Fibroblast of gingiva (primary cell): ENCODE results near the gene RASGRF1.
"Not testable (repeated sequence)": the region's sequence is repeated elsewhere in the genome, so short reads cannot be mapped to it uniquely, and the experiment has no call there.

Experiments
- DNase-seq: peaks from one replicate; pipeline ENCODE4 v3.0.0-alpha.2; 2011; ENCODE audit warnings: low read depth

The RASGRF1 gene

DNA sequence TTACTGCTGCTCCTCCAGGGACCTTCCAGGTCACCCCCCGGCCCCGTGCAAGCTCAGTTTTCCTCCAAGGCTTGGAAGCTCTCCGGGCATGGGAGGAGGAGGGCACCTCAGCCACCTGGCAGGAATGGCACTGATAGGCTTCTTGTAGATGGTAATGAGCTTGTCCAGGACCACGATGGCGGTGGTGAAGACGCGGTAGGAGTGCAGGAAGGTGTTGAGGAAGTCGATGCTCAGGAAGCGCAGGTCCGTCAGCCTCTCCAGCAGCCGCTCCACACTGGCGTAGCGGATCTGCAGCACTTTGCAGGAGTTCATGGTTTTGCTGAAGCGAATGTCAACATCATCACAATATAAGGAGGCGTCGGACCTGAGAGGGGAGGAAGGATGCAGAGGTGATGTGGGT, 84.5 kb downstream of the RASGRF1 start:
- no peak for DNase-seq

DNA sequence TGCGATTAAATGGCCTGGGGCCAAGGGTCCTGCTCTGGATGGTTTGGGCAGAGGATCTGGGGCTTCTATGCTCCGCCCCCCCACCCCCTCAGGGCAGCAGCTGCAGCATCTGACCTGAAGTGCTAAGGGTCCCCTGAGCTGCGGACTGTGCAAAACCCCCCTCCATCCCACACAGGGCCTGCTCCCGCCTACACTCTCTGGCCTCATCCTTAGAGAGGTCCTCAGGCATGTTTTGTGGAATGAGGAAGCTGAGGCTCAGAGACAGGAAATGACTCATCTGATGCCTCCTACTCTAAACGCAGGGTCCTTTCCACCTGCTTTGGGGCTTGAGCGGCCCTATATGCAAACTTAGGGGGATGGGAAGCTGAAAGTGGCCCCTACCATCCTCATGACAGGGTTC, 86.2 kb downstream of the RASGRF1 start:
- DNase-seq = no peak

- no peak for DNase-seq
These were observed 86.7 kb downstream of the RASGRF1 start for GRCh38 chr15:79003896-79004295.

GRCh38 chr15:79003301-79003700, 87.3 kb downstream of the RASGRF1 start:
- no peak for DNase-seq

- DNase-seq = peak; percentile 36
These were observed 88.0 kb downstream of the RASGRF1 start for GRCh38 chr15:79002581-79002980.

DNA sequence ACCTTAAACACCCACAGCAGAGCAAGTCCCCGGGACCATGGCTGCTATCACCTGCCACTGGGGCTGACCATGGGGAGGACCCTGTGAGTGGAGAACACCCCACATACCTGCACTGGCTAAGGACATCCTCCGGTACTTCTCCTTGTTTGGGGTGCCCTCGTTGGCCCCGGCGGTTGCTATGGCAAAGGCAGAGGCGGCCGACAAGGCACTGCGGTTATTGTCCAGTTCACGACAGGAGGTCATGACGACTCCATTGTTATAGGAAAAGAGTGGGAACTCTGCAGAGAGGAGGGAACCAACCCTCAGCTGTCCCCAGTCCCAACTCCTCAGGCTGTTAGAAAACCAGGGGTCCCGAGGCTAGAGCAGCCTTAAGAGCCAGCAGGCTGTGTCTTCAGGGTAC, 90.9 kb downstream of the RASGRF1 start:
- DNase-seq = no peak

- DNase-seq = no peak
These were observed 92.1 kb downstream of the RASGRF1 start for GRCh38 chr15:78998526-78998925.

GRCh38 chr15:78997981-78998499, 92.5 kb downstream of the RASGRF1 start:
- DNase-seq = no peak

GRCh38 chr15:78996894-78997275, 93.7 kb downstream of the RASGRF1 start:
- DNase-seq = no peak

- DNase-seq = no peak
These were observed 94.4 kb downstream of the RASGRF1 start for GRCh38 chr15:78995921-78996893.

DNA sequence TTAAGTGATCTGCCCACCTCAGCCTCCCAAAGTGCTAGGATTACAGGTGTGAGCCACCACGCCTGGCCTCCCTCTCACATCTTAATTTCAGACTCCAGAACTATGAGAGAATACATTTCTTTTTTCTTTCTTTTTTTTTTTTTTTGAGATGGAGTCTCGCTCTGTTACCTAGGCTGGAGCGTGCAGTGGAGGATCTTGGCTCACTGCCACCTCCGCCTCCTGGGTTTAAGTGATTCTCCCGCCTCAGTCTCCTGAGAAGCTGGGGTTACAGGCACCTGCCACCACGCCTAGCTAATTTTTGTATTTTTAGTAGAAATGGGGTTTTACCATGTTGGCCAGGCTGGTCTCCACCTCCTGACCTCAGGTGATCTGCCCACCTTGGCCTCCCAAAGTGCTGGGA, 95.4 kb downstream of the RASGRF1 start:
- DNase-seq = not testable (repeated sequence)

DNA sequence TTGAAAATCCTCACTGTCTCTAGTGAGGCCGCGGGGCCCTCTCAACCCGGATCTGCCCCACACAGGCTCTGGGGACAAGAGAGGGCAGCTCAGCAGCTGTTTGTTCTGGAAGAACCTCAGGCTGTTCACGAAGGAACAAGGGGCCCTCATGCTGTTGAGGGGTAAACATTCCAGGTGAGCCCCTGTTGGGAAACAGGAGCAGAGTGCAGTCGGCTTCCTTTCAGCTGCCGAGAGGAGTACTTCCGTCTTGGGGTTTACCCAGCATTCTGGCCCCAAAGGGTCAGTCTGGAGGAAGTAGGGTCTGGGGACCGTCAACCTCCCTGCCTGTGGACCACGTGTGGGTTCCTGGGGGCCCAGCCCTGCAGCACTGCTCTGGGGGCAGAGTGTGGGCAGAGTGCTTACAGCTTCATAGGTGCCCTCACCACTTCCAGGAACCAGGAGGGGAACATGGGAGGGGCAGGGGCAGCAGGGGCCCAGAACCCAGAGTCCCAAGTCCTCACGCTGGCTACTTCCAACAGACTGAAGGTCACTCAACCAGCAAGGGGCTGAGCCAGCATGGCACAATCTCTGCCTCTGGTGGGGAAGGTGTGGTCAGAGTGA, 96.5 kb downstream of the RASGRF1 start:
- DNase-seq = no peak

GRCh38 chr15:78993257-78993930, 97.2 kb downstream of the RASGRF1 start:
- no peak for DNase-seq

DNA sequence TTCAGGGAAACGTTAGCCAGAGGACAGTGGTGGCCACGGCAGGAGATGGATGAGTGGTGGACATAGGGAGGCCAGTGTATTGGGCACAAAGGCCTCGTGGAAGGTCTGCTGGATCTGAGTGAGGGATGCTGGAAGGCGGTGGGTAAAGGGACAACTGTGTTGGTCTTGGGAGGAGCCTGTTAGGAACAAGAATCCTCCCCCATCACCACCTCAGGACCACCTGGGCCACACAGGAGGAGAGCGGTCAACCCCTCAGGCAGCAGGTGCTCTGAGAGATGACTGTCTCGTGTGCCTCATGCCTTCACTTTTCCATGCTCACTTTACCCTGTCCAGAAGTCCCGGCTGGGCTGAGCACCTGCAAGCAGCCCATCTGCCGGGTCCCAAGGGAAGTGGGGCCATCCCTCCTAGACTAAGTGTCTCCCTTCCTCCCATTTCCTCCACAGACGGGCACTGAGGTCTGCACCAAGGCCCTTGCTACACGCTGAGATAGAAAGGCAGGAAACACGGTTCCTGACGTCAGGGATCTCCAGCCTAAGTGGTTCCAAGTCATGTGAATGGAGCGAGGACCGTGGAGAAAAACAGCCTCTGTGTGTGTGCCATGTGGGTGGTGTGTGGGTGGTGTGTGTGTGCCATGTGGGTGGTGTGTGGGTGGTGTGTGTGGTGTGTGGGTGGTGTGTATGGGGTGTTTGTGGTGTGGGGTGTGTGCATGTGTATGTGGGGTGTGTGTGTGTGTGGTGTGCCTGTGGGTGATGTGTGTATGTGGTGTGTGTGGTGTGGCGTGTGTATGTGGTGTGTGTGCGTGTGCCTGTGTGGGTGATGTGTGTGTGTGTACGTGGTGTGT, 97.9 kb downstream of the RASGRF1 start:
- no peak for DNase-seq

- DNase-seq = no peak
These were observed 98.7 kb downstream of the RASGRF1 start for GRCh38 chr15:78991879-78992278.

DNA sequence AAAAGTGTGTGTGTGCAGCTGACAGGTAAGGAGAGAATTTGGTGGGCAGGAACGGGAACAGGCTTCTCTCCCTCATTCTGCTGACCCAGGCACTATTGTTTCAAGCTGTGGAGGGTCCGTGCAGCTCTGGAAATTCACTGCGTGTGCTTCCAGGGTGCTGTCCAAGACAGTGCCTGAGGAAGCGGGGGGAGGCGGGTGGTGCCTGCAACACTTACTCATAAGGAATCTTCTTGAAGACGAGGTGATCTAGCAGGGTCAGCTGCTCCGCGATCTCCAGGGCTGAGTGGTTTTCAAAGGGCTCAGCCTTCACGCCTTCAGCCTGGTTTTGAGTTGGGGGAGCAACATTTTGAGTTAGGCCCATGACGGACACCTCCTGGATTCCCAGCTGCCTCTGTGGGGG, 99.1 kb downstream of the RASGRF1 start:
- DNase-seq = no peak

DNA sequence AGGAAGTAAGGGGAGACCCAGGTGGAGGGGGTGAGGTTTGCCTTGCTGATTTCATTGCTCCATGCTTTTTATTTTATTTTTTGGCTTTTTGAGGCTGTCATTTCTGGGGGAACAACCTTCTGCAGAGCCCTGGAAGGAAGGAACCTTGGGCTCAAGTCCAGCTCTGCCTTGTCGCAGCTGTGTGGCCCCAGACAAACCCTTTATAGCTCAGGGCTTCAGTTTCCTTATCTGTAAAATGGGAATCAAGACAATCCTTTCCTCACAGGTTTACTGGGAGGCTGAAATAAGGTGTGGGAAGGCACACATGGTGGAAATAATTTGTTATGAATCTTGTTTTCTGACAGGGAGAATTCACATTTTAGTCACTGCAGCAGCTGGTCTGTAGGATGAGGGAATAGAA, 100.3 kb downstream of the RASGRF1 start:
- no peak for DNase-seq

GRCh38 chr15:78989701-78990240, 100.8 kb downstream of the RASGRF1 start:
- DNase-seq = no peak

- peak; percentile 95 for DNase-seq
These were observed 102.1 kb downstream of the RASGRF1 start for GRCh38 chr15:78988361-78988911.

DNA sequence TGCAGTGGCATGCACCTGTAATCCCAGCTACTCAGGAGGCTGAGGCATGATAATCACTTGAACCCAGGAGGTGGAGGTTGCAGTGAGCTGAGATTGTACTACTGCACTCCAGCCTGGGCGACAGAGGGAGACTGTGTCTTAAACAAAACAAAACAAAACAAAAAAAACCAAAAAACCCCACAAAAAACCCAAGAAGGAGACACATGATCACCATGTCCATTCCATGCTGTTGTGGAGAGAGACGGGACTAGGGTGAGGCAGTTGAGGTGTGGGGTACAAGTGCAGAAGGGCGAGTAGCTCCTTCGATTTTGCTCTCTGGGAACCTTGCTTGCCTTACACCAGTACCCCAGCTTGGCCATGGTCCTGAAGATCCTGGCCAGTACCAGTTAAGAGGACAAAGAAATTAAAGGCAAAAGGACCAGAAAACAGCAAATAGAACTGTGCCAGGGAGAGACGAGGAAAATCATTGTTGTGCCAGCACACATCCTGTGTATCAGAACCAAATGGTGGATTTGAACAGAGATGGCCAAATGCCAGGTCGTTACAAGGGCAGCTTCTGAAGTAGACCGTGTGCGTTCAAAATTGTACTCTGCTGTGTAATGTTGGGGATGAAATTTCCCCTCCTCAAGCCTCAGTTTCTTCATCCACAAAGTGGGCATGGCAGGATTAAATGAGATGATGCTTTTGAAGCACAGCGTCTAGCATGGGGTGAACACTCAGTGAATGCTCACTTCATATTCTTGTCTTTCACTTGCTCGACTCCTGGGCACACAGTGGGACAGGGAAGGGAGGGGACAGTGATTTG, 102.8 kb downstream of the RASGRF1 start:
- DNase-seq = peak; percentile 48
